ENCODE results near the gene ATP6V1C2.

Gene ATP6V1C2

DNA sequence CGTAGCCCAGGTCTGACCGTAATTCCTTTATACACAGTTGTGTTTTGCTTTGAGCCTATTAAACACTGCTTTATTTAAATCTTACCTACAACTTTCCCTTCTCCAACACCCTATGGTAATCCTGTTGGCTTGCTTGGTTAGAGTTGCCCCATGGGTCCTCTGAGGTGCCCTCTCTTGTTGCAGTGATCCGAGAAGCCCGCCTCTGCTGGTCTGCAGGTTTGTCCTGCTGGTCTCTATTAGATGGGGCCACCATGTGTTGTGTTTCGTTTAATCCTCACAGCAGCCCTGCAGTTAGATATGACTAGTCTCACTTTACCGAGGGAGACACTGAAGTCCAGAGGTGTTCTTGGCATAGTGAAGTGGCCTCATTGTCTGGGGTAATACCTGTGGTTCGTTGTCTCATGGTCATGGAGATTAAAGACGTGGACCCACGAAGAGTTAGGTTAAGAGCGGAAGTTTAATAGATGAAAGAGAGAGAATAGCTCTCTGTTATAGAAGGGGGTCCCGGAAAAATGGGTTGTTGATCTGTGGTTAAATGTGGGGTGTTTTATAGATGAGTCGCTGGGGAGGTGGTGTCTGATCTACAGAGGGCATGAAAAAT lies 98.4 kb downstream of the ATP6V1C2 start:
- Mint-ChIP-seq H3K36me3 (no peaks in the 10 kb centered on the region), H3K4me3 (no peak overlapping the region), H3K27me3 (peaks cover 8% of the 10 kb centered on the region), H3K9me3 (no peaks in the 10 kb centered on the region), H3K27ac (no peak overlapping the region), H3K4me1 (no peaks in the 10 kb centered on the region)
- ATAC-seq = no peak

DNA sequence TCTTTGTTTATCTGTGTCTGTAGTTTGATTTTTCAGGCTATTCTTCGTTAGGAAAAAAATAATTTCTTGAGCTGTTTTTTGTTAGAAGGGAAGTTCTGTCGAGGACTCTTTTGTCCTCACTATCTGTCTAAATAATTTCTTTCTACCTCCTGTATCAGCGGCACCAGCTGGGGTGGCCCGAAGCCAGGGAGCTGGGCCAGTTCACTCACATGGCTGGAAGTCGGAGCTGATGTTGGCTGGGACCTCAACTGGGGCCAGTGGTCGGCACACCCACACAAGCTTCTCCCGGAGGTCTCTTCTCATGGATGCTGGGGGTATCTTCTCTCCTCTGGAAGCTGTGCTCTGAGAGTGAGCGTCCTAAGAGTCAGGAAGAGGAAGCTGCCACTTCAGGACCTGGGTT lies 99.1 kb downstream of the ATP6V1C2 start:
- Mint-ChIP-seq H3K4me1 (no peaks in the 10 kb centered on the region), H3K27me3 (peaks cover 15% of the 10 kb centered on the region)

DNA sequence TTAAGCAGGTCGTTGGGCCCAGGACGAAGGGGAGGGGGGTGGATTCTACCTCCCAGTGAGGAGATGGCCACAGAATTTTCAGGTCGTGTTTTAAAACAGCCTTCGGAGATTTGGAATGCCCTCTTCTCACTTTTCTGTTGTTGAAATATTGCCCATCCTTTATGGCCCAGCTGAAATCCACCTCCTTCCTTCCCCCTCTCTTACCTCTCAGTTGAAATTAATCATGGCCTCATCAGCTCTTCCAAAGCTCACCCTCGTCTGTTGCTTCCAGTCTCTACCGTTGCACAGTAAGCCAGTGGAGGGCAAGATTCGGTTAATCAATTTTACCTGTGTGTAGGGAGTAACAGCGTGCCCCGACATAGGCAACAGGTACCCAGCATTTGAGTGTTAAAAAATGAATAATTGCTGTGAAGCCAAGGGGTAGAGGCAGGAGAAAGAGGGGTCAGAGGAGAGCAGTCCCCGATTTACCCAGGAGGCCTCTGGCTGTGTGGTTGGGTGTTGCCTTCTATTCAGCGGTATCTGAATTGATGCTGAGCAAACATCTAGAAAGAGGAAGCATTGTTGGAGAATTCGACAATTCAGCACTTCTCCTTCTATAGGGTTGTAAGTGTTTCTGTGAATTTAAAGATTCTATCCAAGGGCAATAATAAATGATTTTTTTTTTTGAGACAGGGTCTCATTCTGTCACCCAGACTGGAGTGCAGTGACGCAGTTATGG lies 99.7 kb downstream of the ATP6V1C2 start:
- Mint-ChIP-seq H3K4me1 (no peaks in the 10 kb centered on the region), H3K27me3 (peaks cover 21% of the 10 kb centered on the region), H3K9me3 (no peaks in the 10 kb centered on the region), H3K4me3 (no peak overlapping the region), H3K36me3 (no peaks in the 10 kb centered on the region), H3K27ac (no peak overlapping the region)
- no peak for ATAC-seq

More for the DNA sequence above, 99.1 kb downstream of the ATP6V1C2 start:
- ATAC-seq = no peak
- Mint-ChIP-seq H3K36me3 (no peaks in the 10 kb centered on the region), H3K4me3 (no peak overlapping the region), H3K27ac (no peak overlapping the region), H3K9me3 (no peaks in the 10 kb centered on the region)

DNA sequence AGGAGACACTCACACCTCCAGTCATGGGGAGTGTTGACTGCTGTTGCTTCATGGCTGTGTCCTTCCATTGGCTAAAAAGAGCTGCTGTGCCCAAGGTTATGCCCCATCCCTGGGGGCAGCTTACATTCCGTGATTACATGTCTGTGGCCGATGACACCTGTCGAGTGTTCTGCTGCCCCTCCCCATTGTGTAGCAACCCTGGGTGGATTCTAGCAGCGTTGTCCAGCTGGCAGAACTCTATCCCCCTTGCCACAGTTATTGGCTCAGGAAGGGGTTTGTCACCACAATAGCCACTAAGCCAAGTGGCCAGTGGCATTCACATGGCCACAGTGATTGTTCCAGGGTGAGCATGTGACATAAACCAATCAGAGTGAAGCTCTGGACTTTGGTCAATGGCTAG lies 102.8 kb downstream of the ATP6V1C2 start:
- Mint-ChIP-seq H3K27me3 (peaks cover 37% of the 10 kb centered on the region), H3K27ac (no peak overlapping the region), H3K4me3 (no peak overlapping the region), H3K4me1 (peaks cover 6% of the 10 kb centered on the region), H3K36me3 (no peaks in the 10 kb centered on the region), H3K9me3 (no peaks in the 10 kb centered on the region)
- ATAC-seq = no peak

DNA sequence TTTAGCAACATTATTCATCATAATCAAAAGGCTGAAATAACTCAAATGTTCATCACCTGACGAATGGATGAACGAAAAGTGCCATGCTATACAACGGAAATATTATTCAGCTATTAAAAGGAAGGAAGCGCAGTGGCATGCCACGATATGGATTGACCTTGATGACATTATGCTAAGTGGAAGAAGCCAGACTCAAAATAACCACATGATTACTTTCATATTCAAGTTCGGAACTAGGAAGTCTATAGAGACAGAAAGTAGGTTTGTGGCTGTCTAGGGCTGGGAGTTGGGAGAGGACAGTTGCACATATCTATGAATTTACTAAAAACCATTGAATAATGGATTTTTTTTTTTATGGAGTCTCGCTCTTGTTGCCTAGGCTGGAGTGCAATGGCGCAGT lies 104.6 kb downstream of the ATP6V1C2 start:
- Mint-ChIP-seq H3K36me3 (no peaks in the 10 kb centered on the region), H3K4me3 (no peak overlapping the region), H3K27me3 (peaks cover 54% of the 10 kb centered on the region), H3K4me1 (peaks cover 6% of the 10 kb centered on the region), H3K9me3 (no peaks in the 10 kb centered on the region), H3K27ac (no peak overlapping the region)
- ATAC-seq = no peak

DNA sequence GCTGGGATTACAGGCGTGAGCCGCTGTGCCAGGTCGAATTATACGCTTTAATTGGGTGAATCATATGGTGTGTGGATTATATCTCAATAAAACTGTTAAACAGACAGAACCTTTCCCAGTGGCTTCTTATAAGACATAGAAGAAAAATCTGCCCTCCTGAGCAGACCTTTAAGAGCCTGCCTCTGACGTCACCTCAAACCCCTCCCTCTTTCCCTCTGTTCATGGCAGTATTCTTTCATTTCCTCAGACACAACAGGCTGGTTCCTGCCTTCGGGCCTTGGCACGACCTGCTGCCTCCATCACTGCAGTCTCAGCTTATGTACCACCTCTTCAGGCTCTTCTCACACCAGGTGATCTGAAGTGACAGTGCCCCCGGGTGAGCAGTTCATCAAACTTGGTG lies 105.2 kb downstream of the ATP6V1C2 start:
- Mint-ChIP-seq H3K27me3 (peaks cover 60% of the 10 kb centered on the region), H3K36me3 (no peaks in the 10 kb centered on the region), H3K9me3 (no peaks in the 10 kb centered on the region), H3K4me1 (peaks cover 6% of the 10 kb centered on the region), H3K4me3 (no peak overlapping the region), H3K27ac (no peak overlapping the region)
- ATAC-seq = no peak

DNA sequence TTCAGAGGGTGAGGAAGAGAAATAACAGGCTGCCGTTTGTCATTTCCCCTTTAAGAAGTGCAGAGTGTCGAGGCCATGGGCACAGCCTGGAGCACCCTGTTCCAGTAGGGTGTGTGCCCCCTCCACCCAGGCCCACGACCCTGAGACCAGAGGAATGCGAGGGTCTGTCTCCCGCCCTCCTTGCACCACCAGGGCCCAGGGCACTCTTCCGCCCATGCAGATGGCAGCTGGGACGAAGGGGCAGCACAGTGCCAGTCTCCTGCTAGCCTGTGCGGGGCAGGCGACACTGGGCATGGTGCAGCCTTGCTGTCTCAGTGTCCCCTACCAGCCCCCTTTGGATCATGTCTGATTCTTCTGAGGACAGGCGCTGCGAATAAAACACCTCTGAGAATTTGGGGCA lies 106.9 kb downstream of the ATP6V1C2 start:
- no peak for ATAC-seq
- Mint-ChIP-seq H3K27ac (no peak overlapping the region), H3K4me3 (no peak overlapping the region), H3K27me3 (peaks cover 77% of the 10 kb centered on the region), H3K9me3 (no peaks in the 10 kb centered on the region), H3K4me1 (peaks cover 12% of the 10 kb centered on the region), H3K36me3 (no peaks in the 10 kb centered on the region)

DNA sequence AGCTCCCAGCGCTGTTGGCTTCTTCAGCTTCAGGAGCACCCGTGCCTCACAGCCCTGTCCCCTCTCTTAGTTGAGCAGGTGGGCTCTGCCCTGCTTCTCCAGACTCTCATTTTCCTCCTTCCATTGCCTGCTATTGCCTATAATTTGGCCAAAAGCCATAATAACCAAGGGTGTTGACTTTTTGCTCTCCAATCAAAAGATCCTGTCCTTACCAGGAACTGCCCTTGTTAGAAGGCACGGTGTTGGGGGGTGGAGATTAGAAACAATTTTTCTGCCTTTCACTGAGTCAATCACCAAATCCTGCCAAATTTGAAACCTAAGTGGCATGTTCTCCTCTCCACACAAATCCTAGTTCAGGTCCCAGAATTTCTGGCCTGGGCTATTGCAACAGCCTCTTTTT lies 107.9 kb downstream of the ATP6V1C2 start:
- ATAC-seq = no peak
- Mint-ChIP-seq H3K4me1 (peaks cover 12% of the 10 kb centered on the region), H3K9me3 (no peaks in the 10 kb centered on the region), H3K27me3 (peaks cover 80% of the 10 kb centered on the region), H3K4me3 (no peak overlapping the region), H3K27ac (no peak overlapping the region), H3K36me3 (no peaks in the 10 kb centered on the region)

DNA sequence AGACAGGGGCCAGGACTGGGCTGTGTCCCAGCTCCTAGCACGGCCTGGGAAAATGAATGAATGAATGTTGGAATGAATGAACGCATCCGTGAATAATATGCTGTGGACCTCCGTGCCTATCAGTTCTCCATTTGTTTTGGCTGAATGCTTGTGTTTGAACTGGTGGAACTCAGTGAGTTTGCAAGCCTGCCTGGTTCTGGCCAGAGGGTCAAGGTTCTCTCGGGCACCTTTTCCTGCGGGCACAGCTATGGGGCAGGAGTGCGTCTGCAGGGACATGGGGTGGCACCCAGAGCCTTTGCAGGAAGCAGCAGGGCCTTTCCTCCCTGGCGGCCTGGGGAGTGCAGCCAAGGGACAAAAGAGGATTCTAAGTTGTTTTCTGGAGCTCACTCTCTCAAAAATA lies 108.8 kb downstream of the ATP6V1C2 start:
- no peak for ATAC-seq
- no peaks in the 10 kb centered on the region for H3K9me3 Mint-ChIP-seq
- H3K27ac Mint-ChIP-seq = no peak overlapping the region
- peaks cover 77% of the 10 kb centered on the region for H3K27me3 Mint-ChIP-seq
- no peaks in the 10 kb centered on the region for H3K36me3 Mint-ChIP-seq
- H3K4me3 Mint-ChIP-seq = no peak overlapping the region
- H3K4me1 Mint-ChIP-seq = peaks cover 17% of the 10 kb centered on the region

DNA sequence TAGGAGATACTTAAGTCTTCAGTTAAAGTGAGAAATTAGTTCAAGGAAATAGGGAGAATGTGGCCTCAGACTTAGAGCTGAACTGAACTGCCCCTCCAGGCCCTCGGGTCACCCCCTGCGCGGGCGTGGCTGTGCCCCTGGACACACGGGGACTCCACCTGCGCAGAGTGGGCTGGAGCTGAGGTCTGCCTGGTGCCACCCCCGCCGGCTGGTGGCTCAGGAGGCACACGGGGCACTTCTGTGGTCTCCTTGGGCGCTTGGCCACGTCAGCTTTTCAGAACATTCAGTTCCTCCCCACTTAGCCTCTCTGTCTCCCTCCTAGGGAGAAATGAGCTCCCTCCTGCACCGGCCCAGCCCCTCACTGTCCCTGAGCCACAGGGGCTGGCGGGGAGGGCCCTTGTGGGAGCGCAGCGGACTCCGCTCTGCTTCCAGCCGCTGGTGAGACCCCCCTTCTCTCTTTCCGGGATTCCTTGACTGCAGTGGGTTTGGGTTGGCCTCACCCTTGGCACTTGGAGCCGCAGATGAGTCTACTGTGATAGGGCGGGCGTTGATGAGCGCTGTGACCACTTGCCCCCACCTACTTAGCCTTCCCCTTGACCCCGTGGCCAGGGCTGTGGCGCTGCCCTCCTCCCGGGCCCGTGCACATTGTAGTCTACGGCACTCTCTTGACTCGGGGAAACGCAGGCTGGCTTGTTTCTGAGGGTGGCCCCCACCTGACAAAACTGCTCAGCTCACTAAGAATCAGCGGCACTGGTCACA lies 109.4 kb downstream of the ATP6V1C2 start:
- peaks cover 71% of the 10 kb centered on the region for H3K27me3 Mint-ChIP-seq

DNA sequence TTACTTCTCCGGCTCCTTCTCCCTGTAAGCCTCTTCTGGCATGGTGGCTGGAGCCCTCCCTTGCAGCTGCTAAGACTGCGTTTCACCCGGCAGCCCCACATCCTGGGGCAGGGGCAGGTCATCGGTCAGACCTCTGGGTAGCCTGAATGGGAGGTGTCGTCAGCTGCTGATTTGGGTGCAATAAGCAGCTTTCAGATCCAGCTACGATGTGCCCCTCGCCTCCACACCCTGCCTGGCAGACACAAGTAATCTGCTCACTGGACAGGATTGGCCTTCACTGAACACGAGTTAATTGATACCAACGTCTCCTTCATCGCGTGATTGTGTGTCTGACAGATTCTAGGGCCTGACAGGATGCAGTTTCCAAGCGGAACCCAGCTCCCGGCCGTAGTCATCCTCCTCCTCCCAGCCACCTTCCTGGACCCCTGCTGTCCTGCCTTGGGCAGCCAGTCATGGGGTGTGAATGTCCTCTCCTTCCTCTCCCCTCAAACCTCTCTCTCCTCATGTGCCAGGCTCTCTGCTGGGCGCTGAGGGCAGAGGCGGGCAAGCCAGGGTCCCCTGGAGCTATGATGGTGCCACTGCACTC lies 110.1 kb downstream of the ATP6V1C2 start:
- H3K4me1 Mint-ChIP-seq = peaks cover 19% of the 10 kb centered on the region
- no peaks in the 10 kb centered on the region for H3K36me3 Mint-ChIP-seq
- H3K9me3 Mint-ChIP-seq = no peaks in the 10 kb centered on the region
- H3K4me3 Mint-ChIP-seq = no peak overlapping the region
- ATAC-seq = no peak
- H3K27ac Mint-ChIP-seq = no peak overlapping the region
- peaks cover 69% of the 10 kb centered on the region for H3K27me3 Mint-ChIP-seq

More for the DNA sequence above, 109.4 kb downstream of the ATP6V1C2 start:
- Mint-ChIP-seq H3K9me3 (no peaks in the 10 kb centered on the region), H3K36me3 (no peaks in the 10 kb centered on the region), H3K4me1 (peaks cover 19% of the 10 kb centered on the region), H3K27ac (no peak overlapping the region), H3K4me3 (no peak overlapping the region)
- no peak for ATAC-seq

DNA sequence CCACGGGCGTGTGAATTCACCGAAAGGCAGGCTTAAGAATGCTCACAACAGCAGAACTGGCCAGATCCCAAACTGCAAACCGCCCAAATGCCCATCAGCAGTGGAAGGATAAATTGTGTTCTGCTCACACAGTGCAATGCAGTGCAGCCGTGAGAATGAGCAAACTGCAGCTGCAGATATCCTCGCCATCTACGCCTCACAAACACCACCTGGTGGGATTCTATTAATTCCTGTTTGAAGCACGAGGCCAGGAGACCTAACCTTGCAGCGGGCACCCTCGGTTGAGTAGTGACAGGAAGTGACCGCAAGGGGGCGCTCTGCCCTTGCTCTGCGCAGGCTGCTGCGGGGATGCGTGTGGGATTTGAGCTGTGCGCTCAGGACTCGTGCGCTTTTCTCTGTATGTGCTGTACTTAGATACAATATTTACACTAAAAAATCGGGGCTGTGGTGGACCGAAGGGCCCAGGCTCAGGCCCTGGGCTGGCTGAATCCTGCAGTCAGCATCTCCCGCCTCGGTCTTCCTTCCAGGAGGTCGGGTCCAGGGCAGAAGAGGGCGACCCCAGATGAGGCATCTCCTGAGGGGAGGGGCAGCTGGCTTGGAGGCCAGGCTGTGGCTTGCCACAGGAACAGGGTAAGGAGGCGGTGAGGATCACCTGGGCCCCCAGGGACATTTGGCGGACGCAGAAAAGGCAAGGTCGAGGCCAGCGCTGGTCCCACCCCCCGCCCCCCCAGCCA lies 110.9 kb downstream of the ATP6V1C2 start:
- Mint-ChIP-seq H3K4me1 (peaks cover 13% of the 10 kb centered on the region), H3K27me3 (peaks cover 71% of the 10 kb centered on the region), H3K36me3 (no peaks in the 10 kb centered on the region), H3K4me3 (no peak overlapping the region), H3K9me3 (no peaks in the 10 kb centered on the region), H3K27ac (no peak overlapping the region)
- ATAC-seq = peak; percentile 79

DNA sequence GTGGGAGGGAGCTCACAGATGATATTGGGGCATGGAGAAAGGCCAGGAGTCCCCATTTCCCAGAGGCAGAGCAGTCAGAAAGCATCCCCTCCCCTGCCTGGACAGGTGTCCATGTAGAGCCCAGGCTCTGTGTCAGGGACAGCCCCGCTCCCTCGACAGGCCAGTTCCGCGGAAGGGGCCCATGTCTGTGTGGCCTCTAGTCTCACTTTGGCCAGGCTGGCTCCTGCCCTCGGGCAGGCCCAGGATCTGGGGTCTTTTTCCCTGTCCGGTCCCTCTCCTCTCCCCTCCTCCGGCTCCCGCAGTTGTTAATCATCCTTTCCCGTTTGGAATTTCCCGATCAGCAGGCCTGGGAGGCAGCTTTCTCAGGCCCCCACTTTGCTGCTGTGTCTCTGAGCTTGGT lies 111.6 kb downstream of the ATP6V1C2 start:
- Mint-ChIP-seq H3K27ac (no peak overlapping the region), H3K27me3 (peaks cover 76% of the 10 kb centered on the region), H3K4me1 (peaks cover 13% of the 10 kb centered on the region), H3K4me3 (no peak overlapping the region), H3K36me3 (no peaks in the 10 kb centered on the region), H3K9me3 (no peaks in the 10 kb centered on the region)
- ATAC-seq = no peak

DNA sequence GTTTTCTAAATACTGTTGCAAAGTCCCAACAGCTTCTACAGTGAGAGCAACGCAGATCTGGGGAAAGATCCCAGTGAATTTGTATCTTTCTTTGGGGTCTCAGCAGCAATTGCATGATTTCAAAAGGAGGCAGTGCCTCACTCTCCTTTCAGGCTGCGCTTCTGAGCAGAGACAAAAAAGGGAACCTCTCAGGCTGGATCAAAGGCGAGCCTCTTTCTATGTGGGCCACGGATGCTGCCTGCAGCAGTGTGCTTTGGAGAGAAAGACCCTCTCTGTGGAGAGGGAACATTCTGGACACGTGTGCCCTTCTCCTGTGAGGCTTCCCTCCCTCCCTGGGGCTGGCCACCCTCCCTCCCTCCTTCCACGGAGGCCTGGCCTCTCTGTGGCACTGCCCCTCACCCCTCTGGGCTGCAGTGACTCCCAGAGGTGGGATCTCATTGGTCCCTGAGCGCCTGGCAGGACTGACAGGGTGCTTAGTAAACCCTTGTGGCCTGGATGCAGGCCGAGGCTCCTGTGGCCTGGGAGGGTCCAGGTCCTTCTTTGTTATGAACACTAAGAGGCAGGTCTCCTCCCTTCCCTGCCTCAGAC lies 112.7 kb downstream of the ATP6V1C2 start:
- peaks cover 13% of the 10 kb centered on the region for H3K4me1 Mint-ChIP-seq
- H3K27me3 Mint-ChIP-seq = peaks cover 71% of the 10 kb centered on the region
- H3K9me3 Mint-ChIP-seq = no peaks in the 10 kb centered on the region
- no peak overlapping the region for H3K4me3 Mint-ChIP-seq
- H3K36me3 Mint-ChIP-seq = no peaks in the 10 kb centered on the region
- ATAC-seq = no peak
- no peak overlapping the region for H3K27ac Mint-ChIP-seq

Measured in stimulated activated memory B cell treated with anti-CD40 and anti-IgM and Interleukin-4, amounts not matched to agents 10 μg/mL and 1 μg/mL and 100 μg/mL, for 72 hours (primary cell).